Panc1 (cell line): ENCODE results near the gene EQTN.

Experiments
- CTCF ChIP-seq: fragments of 450-650 bp; IDR thresholded peaks from 2 replicates; pipeline ENCODE4 v1.5.1; 2017; ENCODE audit warnings: mild to moderate bottlenecking
- POLR2AphosphoS5 ChIP-seq: IDR thresholded peaks from 2 replicates; pipeline ENCODE4 v1.6.1; 2012; ENCODE audit warnings: mild to moderate bottlenecking, low read depth, low read length, moderate library complexity
- SIN3A ChIP-seq: IDR thresholded peaks from 2 replicates; pipeline ENCODE4 v1.6.1; 2012; ENCODE audit warnings: low read depth, mild to moderate bottlenecking, low read length, moderate library complexity, borderline replicate concordance; ENCODE audit not compliant: insufficient read depth
- TCF7L2 ChIP-seq: IDR thresholded peaks from 2 replicates; pipeline ENCODE4 v1.6.1; 2011; ENCODE audit warnings: mild to moderate bottlenecking, low read depth, low read length, inconsistent platforms

- TF ChIP-seq CTCF (no peak), TCF7L2 (no peak), POLR2AphosphoS5 (no peak), SIN3A (no peak)
These were observed 41.0 kb upstream of the EQTN start for GRCh38 chr9:27337833-27338526.
